K562 (cell line): ENCODE measurements around the gene SFXN3. TPM values are rescaled to one million over a fixed set of nuclear protein-coding genes. Genes with fewer than 3 reads are reported as not detected.

ENCODE experiments used
- ATAC-seq: fragments of 200-7000 bp; cut with Tn5 transposase; 3 replicates; pipeline ENCODE4 v1.9.1; 2020; ENCODE audit warnings: moderate library complexity
- BruUV-seq: library from RNA; stranded (reverse); fragments of 400-500 nt; replicated peaks from 2 replicates; lab custom pipeline; 2021; lab: Mats Ljungman, UMichigan
- CTCF ChIA-PET: fragments of 300-600 bp; formaldehyde crosslinking; extraction: SDS; loops from one replicate; lab custom pipeline; 2021; ENCODE audit warnings: low intra/inter-chr PET ratio; lab: Yijun Ruan, JAX
- POLR2A ChIA-PET: fragments of 300-600, 350-650 bp; sonication (Branson Sonifier 250); formaldehyde crosslinking; extraction: SDS; loops from one replicate; lab custom pipeline; 2021; ENCODE audit warnings: antibody characterized with exemption, inconsistent platforms; lab: Yijun Ruan, JAX
- DNase-seq, 4 experiments: peaks; one replicate each; pipeline versions ENCODE4 v3.0.0 to v3.0.0-alpha.2; 2011 to 2018; ENCODE audit warnings: low spot score in 3 of 4, mixed read lengths in 3 of 4; ENCODE audit errors: extremely low read depth in 1 of 4
- FAIRE-seq: peaks from 2 replicates; lab custom pipeline; 2011; peaks lifted over from hg19 to GRCh38; lab: Jason Lieb, UNC
- H2AFZ ChIP-seq: 2 replicates; pipeline ENCODE4 v1.6.0; 2011; ENCODE audit warnings: low read depth, low read length, control low read depth, inconsistent platforms
- H3K27ac ChIP-seq: fragments of 200-600 bp; 3 replicates; pipeline ENCODE4 v1.8.0; 2011; ENCODE audit warnings: low read depth, mild to moderate bottlenecking, control low read depth, inconsistent platforms, low read length, moderate library complexity, mixed read lengths; ENCODE audit errors: extremely low read depth
- H3K27me3 ChIP-seq, 2 experiments: fragments of 300-600 bp in 1 of 2; 2 replicates in 1 of 2; 3 replicates in 1 of 2; pipeline versions ENCODE4 v1.6.0 to v1.8.0; 2011; ENCODE audit warnings: inconsistent platforms in 2 of 2, low read length in 2 of 2, mild to moderate bottlenecking in 1 of 2, mixed read lengths in 1 of 2, moderate library complexity in 1 of 2; ENCODE audit not compliant: control insufficient read depth in 2 of 2, insufficient read depth in 2 of 2
- H3K36me3 ChIP-seq: fragments of 300-600 bp; 3 replicates; pipeline ENCODE4 v1.8.0; 2011; ENCODE audit warnings: mild to moderate bottlenecking, low read length, inconsistent platforms; ENCODE audit not compliant: control insufficient read depth, insufficient read depth
- H3K4me1 ChIP-seq, 2 experiments: fragments of 200-600 bp in 1 of 2; replicated peaks in 1 of 2; 2 replicates in 1 of 2; 3 replicates in 1 of 2; pipeline versions ENCODE4 v1.5.1 to v1.8.0; 2011; ENCODE audit warnings: inconsistent platforms in 2 of 2, low read length in 2 of 2, mild to moderate bottlenecking in 1 of 2, mixed read lengths in 1 of 2, moderate library complexity in 1 of 2; ENCODE audit not compliant: control insufficient read depth in 2 of 2, insufficient read depth in 2 of 2
- H3K4me2 ChIP-seq: 2 replicates; pipeline ENCODE4 v1.6.1; 2011; ENCODE audit warnings: low read length, control low read depth, inconsistent platforms, mixed read lengths; ENCODE audit not compliant: insufficient read depth
- H3K4me3 ChIP-seq: fragments of 200-600 bp; sonication (generic), shearing (Covaris generic); 2 replicates; pipeline ENCODE4 v1.5.1; 2016; ENCODE audit warnings: control low read depth, inconsistent platforms
- H3K79me2 ChIP-seq: fragments of 200-600 bp; 3 replicates; pipeline ENCODE4 v1.8.0; 2011; ENCODE audit warnings: low read length, inconsistent platforms; ENCODE audit not compliant: control insufficient read depth, insufficient read depth
- H3K9ac ChIP-seq, 2 experiments: 2 replicates each; pipeline versions ENCODE4 v1.6.0 to v1.6.1; 2011; ENCODE audit warnings: low read depth in 2 of 2, low read length in 2 of 2, control low read depth in 1 of 2, inconsistent platforms in 1 of 2, mild to moderate bottlenecking in 1 of 2, mixed read lengths in 1 of 2; ENCODE audit not compliant: insufficient read depth in 1 of 2
- H3K9me1 ChIP-seq: one replicate; pipeline ENCODE4 v1.6.0; 2011; ENCODE audit warnings: inconsistent platforms, mild to moderate bottlenecking, low read length, moderate library complexity; ENCODE audit not compliant: control insufficient read depth, insufficient read depth
- H3K9me3 ChIP-seq: replicated peaks from 2 replicates; pipeline ENCODE4 v1.5.1; 2011; ENCODE audit warnings: low read depth, low read length, inconsistent platforms; ENCODE audit not compliant: control insufficient read depth, insufficient read depth
- H4K20me1 ChIP-seq: replicated peaks from 2 replicates; pipeline ENCODE4 v1.6.1; 2011; ENCODE audit warnings: low read length, inconsistent platforms, mixed read lengths; ENCODE audit not compliant: control insufficient read depth, insufficient read depth
- FUS ChIP-seq: fragments of 200-400 bp; formaldehyde crosslinking; optimal IDR thresholded peaks from 2 replicates; pipeline ENCODE3; 2017; ENCODE audit warnings: low read depth, low read length
- GABPA ChIP-seq: fragments of 200-800 bp; sonication (Bioruptor generic); conservative IDR thresholded peaks from 2 replicates; pipeline ENCODE4 v1.6.1; 2016; ENCODE audit warnings: low read depth, missing genetic modification characterization, missing compliant biosample characterization
- HDGF ChIP-seq: fragments of 450-650 bp; IDR thresholded peaks from 2 replicates; pipeline ENCODE4 v1.6.1; 2016
- MAFF ChIP-seq: IDR thresholded peaks from 2 replicates; pipeline ENCODE4 v1.6.1; 2012; ENCODE audit warnings: low read length, improper control_type of control experiment
- POU5F1 ChIP-seq: fragments of 150-350 bp; IDR thresholded peaks from 2 replicates; pipeline ENCODE4 v1.6.1; 2014; ENCODE audit warnings: borderline replicate concordance, low read length, low read depth, mild to moderate bottlenecking; ENCODE audit not compliant: partially characterized antibody
- RBBP5 ChIP-seq: fragments of 200-600 bp; sonication (generic); IDR thresholded peaks from 2 replicates; pipeline ENCODE4 v1.6.1; 2012; ENCODE audit warnings: borderline replicate concordance, mild to moderate bottlenecking, low read length, control low read depth, inconsistent platforms; ENCODE audit not compliant: insufficient read depth, poor library complexity, severe bottlenecking
- ZNF24 ChIP-seq: fragments of 450-650 bp; IDR thresholded peaks from 2 replicates; pipeline ENCODE4 v1.6.1; 2016
- ZNF695 ChIP-seq: fragments of 450-650 bp; formaldehyde crosslinking; IDR thresholded peaks from 2 replicates; pipeline ENCODE4 v1.4.0; 2020; ENCODE audit warnings: mild to moderate bottlenecking, moderate library complexity
- ZSCAN32 ChIP-seq: fragments of 450-650 bp; formaldehyde crosslinking; IDR thresholded peaks from 2 replicates; pipeline ENCODE4 v1.4.0; 2020; ENCODE audit warnings: mild to moderate bottlenecking, moderate library complexity
- WGBS: fragments of 100-300 bp; shearing (Covaris generic); methylation state at CpG from one replicate; pipeline ENCODE4 v1.1.6; 2016; ENCODE audit warnings: low coverage, mixed read lengths; ENCODE audit not compliant: insufficient coverage; ENCODE audit errors: missing lambda C conversion rate; 5-methylcytosine and 5-hydroxymethylcytosine counted together
- in situ Hi-C: fragments of 300-500 bp; cut with MboI; formaldehyde crosslinking; loops from 4 replicates; pipeline ENCODE4 v1.15.0; 2018; ENCODE audit warnings: inconsistent platforms, mixed read lengths
- intact Hi-C: fragments of 100-400 bp; cut with micrococcal nuclease; formaldehyde crosslinking; loops from 2 replicates; pipeline ENCODE4 v1.14.2; 2022
- polyA plus RNA-seq, 8 experiments: library from polyadenylated mRNA; depleted of rRNA in 4 of 8; stranded (reverse) in 5 of 8; unstranded in 3 of 8; fragments of >200 nt; fragmentation: Nextera tagmentation in 2 of 8; fragmentation: Illumina TruSeq in 1 of 8; extraction: Ambion mirVana in 2 of 8; extraction: Trizol in 1 of 8; gene quantifications; 2 replicates each; pipeline versions ENCODE4 v1.2.1 to v1.2.3, GENCODE V29; 2011 to 2014; ENCODE audit warnings: inconsistent platforms in 1 of 8, missing spikeins in 1 of 8
- total RNA-seq, 7 experiments: library from RNA; depleted of rRNA in 6 of 7; stranded (reverse); fragments of >200 nt in 6 of 7; fragmentation: Illumina TruSeq in 2 of 7; extraction: Trizol in 2 of 7; gene quantifications; 2 replicates each; pipeline versions ENCODE4 v1.2.1 to v1.2.3, GENCODE V29; 2011 to 2021; ENCODE audit warnings: low replicate concordance in 1 of 7
- TF ChIP-seq, protein P1 (sequence below), 2 experiments: fragments of 450-650 bp in 1 of 2; sonication (generic) in 1 of 2; formaldehyde crosslinking in 1 of 2; IDR thresholded peaks; 2 replicates each; pipeline versions ENCODE4 v1.7.1 to v1.9.0; 2016 to 2022; ENCODE audit warnings: inconsistent platforms in 1 of 2, mild to moderate bottlenecking in 1 of 2, missing genetic modification reagents in 1 of 2
- TF ChIP-seq, protein P2 (sequence below): fragments of 250-450 bp; sonication (Bioruptor Pico); IDR thresholded peaks from 2 replicates; pipeline ENCODE4 v1.8.0; 2022; ENCODE audit warnings: inconsistent platforms

The SFXN3 gene
- total and polyA plus RNA-seq, 9 of the 15 experiments (the other 6 are each of a cell fraction or from before 2014, with no cell fraction given), result 0.24 to 4.6 (median 0.86) TPM

DNA sequence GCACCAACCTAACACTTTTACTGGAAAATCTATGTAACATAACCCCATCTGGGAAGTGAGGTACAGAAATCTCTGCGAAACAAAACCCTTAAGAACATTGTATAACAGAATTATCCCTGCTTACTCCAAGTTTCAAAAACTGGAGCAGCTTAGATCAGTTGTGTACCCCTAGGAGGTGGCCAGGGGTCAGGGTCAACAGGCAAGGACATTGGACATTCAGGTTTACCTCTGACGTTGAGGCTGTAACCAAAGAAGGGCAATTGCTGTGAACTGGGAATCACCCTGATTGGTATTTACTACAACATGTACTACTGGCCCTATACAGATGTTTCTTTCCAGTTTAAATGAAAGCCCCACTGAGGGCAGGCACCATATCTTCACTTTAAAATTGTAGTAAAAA lies 13.1 kb downstream of the SFXN3 start:
- no peaks in the 10 kb centered on the region for H3K9me1 ChIP-seq
- ChIA-PET CTCF (no interaction called here), POLR2A (interaction anchor here (0.8 to 1.8 kb wide), 4 partner anchors 8 to 37 kb away, joined by 3 to 7 read pairs (median 6); no protein-coding TSS in a partner anchor)
- DNase-seq (no peak), ATAC-seq (no peak), FAIRE-seq (no peak)
- no peak overlapping the region for H3K4me3 ChIP-seq
- in situ Hi-C loops (no loop called here), intact Hi-C loops (loop anchor here (5.0 kb wide), 1 partner anchor 98 kb away; no protein-coding TSS in a partner anchor)
- H3K4me1 ChIP-seq, result peaks cover 13 to 26% of the 10 kb centered on the region in 2 experiments
- H3K4me2 ChIP-seq, result no peak overlapping the region
- no peaks in the 10 kb centered on the region for H3K9me3 ChIP-seq
- 59% methylated on average over 2 of the region's 2 CpGs for WGBS
- H3K27ac ChIP-seq, result no peak overlapping the region
- no peaks in the 10 kb centered on the region for H4K20me1 ChIP-seq
- no peak overlapping the region for H2AFZ ChIP-seq
- BruUV-seq, result no TSS peak
- H3K36me3 ChIP-seq, result no peaks in the 10 kb centered on the region
- no peak overlapping the region for H3K9ac ChIP-seq
- H3K27me3 ChIP-seq, result no peaks in the 10 kb centered on the region
- H3K79me2 ChIP-seq, result no peaks in the 10 kb centered on the region
- TF ChIP-seq MAFF (no peak), ZNF695 (CRISPR knock-in tag) (no peak), GABPA (no peak), ZSCAN32 (no peak), HDGF (no peak), RBBP5 (no peak), FUS (no peak), ZNF24 (no peak), POU5F1 (no peak)
- TF ChIP-seq, protein P1, sequence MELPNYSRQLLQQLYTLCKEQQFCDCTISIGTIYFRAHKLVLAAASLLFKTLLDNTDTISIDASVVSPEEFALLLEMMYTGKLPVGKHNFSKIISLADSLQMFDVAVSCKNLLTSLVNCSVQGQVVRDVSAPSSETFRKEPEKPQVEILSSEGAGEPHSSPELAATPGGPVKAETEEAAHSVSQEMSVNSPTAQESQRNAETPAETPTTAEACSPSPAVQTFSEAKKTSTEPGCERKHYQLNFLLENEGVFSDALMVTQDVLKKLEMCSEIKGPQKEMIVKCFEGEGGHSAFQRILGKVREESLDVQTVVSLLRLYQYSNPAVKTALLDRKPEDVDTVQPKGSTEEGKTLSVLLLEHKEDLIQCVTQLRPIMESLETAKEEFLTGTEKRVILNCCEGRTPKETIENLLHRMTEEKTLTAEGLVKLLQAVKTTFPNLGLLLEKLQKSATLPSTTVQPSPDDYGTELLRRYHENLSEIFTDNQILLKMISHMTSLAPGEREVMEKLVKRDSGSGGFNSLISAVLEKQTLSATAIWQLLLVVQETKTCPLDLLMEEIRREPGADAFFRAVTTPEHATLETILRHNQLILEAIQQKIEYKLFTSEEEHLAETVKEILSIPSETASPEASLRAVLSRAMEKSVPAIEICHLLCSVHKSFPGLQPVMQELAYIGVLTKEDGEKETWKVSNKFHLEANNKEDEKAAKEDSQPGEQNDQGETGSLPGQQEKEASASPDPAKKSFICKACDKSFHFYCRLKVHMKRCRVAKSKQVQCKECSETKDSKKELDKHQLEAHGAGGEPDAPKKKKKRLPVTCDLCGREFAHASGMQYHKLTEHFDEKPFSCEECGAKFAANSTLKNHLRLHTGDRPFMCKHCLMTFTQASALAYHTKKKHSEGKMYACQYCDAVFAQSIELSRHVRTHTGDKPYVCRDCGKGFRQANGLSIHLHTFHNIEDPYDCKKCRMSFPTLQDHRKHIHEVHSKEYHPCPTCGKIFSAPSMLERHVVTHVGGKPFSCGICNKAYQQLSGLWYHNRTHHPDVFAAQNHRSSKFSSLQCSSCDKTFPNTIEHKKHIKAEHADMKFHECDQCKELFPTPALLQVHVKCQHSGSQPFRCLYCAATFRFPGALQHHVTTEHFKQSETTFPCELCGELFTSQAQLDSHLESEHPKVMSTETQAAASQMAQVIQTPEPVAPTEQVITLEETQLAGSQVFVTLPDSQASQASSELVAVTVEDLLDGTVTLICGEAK (IDR thresholded peaks at IDR 0.05), result no peak
- TF ChIP-seq, protein P1 (CRISPR knock-in tag; IDR thresholded peaks at IDR 0.05), result no peak
- TF ChIP-seq, protein P2, sequence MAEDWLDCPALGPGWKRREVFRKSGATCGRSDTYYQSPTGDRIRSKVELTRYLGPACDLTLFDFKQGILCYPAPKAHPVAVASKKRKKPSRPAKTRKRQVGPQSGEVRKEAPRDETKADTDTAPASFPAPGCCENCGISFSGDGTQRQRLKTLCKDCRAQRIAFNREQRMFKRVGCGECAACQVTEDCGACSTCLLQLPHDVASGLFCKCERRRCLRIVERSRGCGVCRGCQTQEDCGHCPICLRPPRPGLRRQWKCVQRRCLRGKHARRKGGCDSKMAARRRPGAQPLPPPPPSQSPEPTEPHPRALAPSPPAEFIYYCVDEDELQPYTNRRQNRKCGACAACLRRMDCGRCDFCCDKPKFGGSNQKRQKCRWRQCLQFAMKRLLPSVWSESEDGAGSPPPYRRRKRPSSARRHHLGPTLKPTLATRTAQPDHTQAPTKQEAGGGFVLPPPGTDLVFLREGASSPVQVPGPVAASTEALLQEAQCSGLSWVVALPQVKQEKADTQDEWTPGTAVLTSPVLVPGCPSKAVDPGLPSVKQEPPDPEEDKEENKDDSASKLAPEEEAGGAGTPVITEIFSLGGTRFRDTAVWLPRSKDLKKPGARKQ (CRISPR knock-in tag), result no peak
